ENCODE data around the gene CCDC80. TPM values are rescaled to one million over a fixed set of nuclear protein-coding genes. Genes with fewer than 3 reads are reported as not detected.
A peak's percentile ranks its signal among the peaks of the same experiment; 100 is the strongest.

Gene CCDC80
- total and polyA plus RNA-seq, 7 donors, result 1.3 to 53.5 (median 12.2) TPM

- intact Hi-C loops (cut with DNase I), result no loop called here
- ATAC-seq, result no peak
- no peak for DNase-seq
- Histone ChIP-seq H3K4me3 (no peak overlapping the region), H3K36me3 (ENCODE audit: insufficient read depth in 1 of 2, low read depth in 1 of 2) (no peaks in the 10 kb centered on the region), H3K9me3 (no peaks in the 10 kb centered on the region), H3K4me1 (no peaks in the 10 kb centered on the region), H3K27ac (no peak overlapping the region), H3K27me3 (ENCODE audit: insufficient read depth in 3 of 3, low read length in 2 of 3) (no peaks in the 10 kb centered on the region)
- WGBS, 3 donors, result 62 to 72% (median 63%) methylated on average over 5 of the region's 5 CpGs
- TF ChIP-seq, protein P1, sequence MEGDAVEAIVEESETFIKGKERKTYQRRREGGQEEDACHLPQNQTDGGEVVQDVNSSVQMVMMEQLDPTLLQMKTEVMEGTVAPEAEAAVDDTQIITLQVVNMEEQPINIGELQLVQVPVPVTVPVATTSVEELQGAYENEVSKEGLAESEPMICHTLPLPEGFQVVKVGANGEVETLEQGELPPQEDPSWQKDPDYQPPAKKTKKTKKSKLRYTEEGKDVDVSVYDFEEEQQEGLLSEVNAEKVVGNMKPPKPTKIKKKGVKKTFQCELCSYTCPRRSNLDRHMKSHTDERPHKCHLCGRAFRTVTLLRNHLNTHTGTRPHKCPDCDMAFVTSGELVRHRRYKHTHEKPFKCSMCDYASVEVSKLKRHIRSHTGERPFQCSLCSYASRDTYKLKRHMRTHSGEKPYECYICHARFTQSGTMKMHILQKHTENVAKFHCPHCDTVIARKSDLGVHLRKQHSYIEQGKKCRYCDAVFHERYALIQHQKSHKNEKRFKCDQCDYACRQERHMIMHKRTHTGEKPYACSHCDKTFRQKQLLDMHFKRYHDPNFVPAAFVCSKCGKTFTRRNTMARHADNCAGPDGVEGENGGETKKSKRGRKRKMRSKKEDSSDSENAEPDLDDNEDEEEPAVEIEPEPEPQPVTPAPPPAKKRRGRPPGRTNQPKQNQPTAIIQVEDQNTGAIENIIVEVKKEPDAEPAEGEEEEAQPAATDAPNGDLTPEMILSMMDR (IDR thresholded peaks at IDR 0.05), result no peak
Observed at GRCh38 chr3:112654492-112654891, 13.5 kb upstream of the CCDC80 start.

DNA sequence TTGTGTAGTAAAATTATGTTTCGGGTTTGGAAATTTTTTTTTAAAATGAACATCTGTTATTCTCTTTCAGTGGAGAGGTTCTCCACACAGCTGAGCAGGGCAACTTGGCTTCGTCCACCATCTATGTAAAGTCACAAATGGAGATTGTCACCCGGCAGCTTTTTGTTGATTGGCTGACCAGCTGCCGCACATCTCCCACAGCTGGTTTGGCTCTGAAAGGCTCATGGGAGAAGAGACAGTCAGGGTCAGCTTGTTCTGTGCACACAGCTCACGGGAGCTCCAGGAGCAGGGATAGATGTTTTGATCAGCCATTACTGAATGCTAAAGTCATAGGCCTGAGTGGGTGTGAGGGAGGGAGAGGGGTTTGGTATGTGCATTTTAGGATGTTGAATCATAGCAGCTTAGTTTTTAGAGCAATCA, 12.9 kb upstream of the CCDC80 start:
- intact Hi-C loops (cut with DNase I), result no loop called here
- 27 to 50% (median 28%) methylated on average over 5 of the region's 5 CpGs for WGBS, 3 donors
- H3K27me3 ChIP-seq (ENCODE audit: insufficient read depth in 3 of 3, low read length in 2 of 3), result no peaks in the 10 kb centered on the region
- peak overlapping the region; percentile 5 for H3K27ac ChIP-seq
- peak in 1 of 2 donors; percentile 59 for DNase-seq
- TF ChIP-seq, protein P1 (IDR thresholded peaks at IDR 0.05), result no peak
- no peaks in the 10 kb centered on the region for H3K4me1 ChIP-seq
- H3K9me3 ChIP-seq, result no peaks in the 10 kb centered on the region
- no peaks in the 10 kb centered on the region for H3K36me3 ChIP-seq (ENCODE audit: insufficient read depth in 1 of 2, low read depth in 1 of 2)
- ATAC-seq, result peak; percentile 39 to 84 (median 60)
- no peak overlapping the region for H3K4me3 ChIP-seq

DNA sequence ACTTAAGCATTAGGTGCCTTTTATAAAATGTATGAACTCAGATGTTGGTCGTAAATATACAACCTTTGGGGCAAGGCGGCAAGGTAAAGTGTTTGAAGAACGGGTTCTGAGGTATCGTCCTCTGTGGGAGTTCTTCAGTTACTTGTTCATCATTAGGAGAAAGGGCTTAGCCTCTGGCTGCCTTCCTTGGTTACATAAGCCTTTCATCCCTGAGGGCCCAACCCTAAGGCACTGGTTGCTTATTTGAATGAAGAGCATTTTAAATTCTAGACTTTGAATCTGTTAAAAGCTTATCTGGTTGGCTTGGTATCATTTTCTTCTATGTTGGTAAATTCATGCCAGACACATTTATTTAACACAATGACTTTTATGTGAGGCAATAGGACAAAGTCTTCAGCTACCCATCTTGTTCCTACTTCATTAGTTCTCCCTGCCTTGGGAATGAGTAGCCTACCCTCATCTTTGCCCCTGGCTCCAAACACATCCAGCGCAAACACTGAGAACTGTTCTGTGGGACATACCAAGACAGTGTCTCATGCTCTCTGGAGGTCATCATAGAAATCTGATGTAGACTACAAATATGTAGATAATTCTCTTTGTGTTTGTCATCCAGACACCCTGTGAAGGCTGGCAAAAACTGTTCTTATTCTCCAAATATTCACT, 12.4 kb upstream of the CCDC80 start:
- no peak for DNase-seq
- H3K4me3 ChIP-seq, result no peak overlapping the region
- TF ChIP-seq, protein P1 (IDR thresholded peaks at IDR 0.05), result no peak
- intact Hi-C loops (cut with DNase I), result no loop called here
- no peaks in the 10 kb centered on the region for H3K36me3 ChIP-seq (ENCODE audit: insufficient read depth in 1 of 2, low read depth in 1 of 2)
- 54 to 63% (median 62%) methylated on average over 5 of the region's 5 CpGs for WGBS, 3 donors
- H3K27ac ChIP-seq, result peak overlapping the region; percentile 5
- no peaks in the 10 kb centered on the region for H3K27me3 ChIP-seq (ENCODE audit: insufficient read depth in 3 of 3, low read length in 2 of 3)
- no peaks in the 10 kb centered on the region for H3K4me1 ChIP-seq
- peak; percentile 37 to 83 (median 62) for ATAC-seq
- H3K9me3 ChIP-seq, result no peaks in the 10 kb centered on the region

GRCh38 chr3:112651516-112651915, 10.6 kb upstream of the CCDC80 start:
- WGBS, 3 donors, result 88 to 95% (median 95%) methylated on average over 2 of the region's 2 CpGs
- H3K27ac ChIP-seq, result no peak overlapping the region

More at GRCh38 chr3:112651516-112651915, 10.6 kb upstream of the CCDC80 start:
- ATAC-seq (no peak), DNase-seq (no peak)
- intact Hi-C loops (cut with DNase I), result no loop called here
- no peaks in the 10 kb centered on the region for H3K27me3 ChIP-seq (ENCODE audit: insufficient read depth in 3 of 3, low read length in 2 of 3)
- peaks cover 9% of the 10 kb centered on the region for H3K4me1 ChIP-seq
- H3K9me3 ChIP-seq, result no peaks in the 10 kb centered on the region
- TF ChIP-seq, protein P1 (IDR thresholded peaks at IDR 0.05), result no peak
- no peaks in the 10 kb centered on the region for H3K36me3 ChIP-seq (ENCODE audit: insufficient read depth in 1 of 2, low read depth in 1 of 2)
- H3K4me3 ChIP-seq, result no peak overlapping the region
